SU-DHL-6 (cell line): ENCODE measurements around the gene NECAB2.

ENCODE experiments used
- H2AFZ ChIP-seq: fragments of 200-600 bp; sonication (generic); 2 replicates; pipeline ENCODE4 v1.6.1; 2014; ENCODE audit warnings: low read depth, mild to moderate bottlenecking, moderate library complexity, mixed read lengths, antibody characterized with exemption, low read length; ENCODE audit not compliant: severe bottlenecking
- H3F3A ChIP-seq: fragments of 200-600 bp; shearing (Covaris generic); 2 replicates; pipeline ENCODE4 v1.6.0; 2016; ENCODE audit warnings: antibody characterized with exemption, mild to moderate bottlenecking; ENCODE audit not compliant: insufficient read depth
- H3K27ac ChIP-seq: fragments of 200-600 bp; sonication (generic); 2 replicates; pipeline ENCODE4 v1.5.1; 2016; ENCODE audit warnings: low read depth, mild to moderate bottlenecking, low read length, moderate library complexity, mixed read lengths
- H3K27me3 ChIP-seq: fragments of 200-600 bp; sonication (generic), shearing (Covaris generic); 2 replicates; pipeline ENCODE4 v1.6.0; 2014; ENCODE audit warnings: mild to moderate bottlenecking, low read length
- H3K36me3 ChIP-seq: fragments of 200-600 bp; sonication (generic); 2 replicates; pipeline ENCODE4 v1.6.1; 2014; ENCODE audit warnings: mild to moderate bottlenecking, low read length, mixed read lengths
- H3K4me2 ChIP-seq: fragments of 300-600, 200-600 bp; shearing (Covaris generic), sonication (generic); 2 replicates; pipeline ENCODE4 v1.6.0; 2014; ENCODE audit warnings: low read length, low read depth, mild to moderate bottlenecking; ENCODE audit not compliant: poor library complexity, severe bottlenecking
- H3K4me3 ChIP-seq: fragments of 200-600 bp; sonication (generic); 2 replicates; pipeline ENCODE4 v1.5.1; 2014; ENCODE audit warnings: antibody characterized with exemption, low read length, mild to moderate bottlenecking, mixed read lengths; ENCODE audit not compliant: insufficient read depth, poor library complexity, severe bottlenecking
- H3K79me2 ChIP-seq: fragments of 200-600 bp; sonication (generic); 2 replicates; pipeline ENCODE4 v1.6.1; 2014; ENCODE audit warnings: mild to moderate bottlenecking, low read length, moderate library complexity; ENCODE audit not compliant: insufficient read depth
- H3K9ac ChIP-seq: fragments of 200-600 bp; sonication (generic); 2 replicates; pipeline ENCODE4 v1.7.0; 2014; ENCODE audit warnings: mild to moderate bottlenecking, low read length
- H3K9me2 ChIP-seq: fragments of 200-600 bp; sonication (generic); replicated peaks from 2 replicates; pipeline ENCODE4 v1.6.1; 2014; ENCODE audit warnings: low read length; ENCODE audit not compliant: insufficient read depth
- H3K9me3 ChIP-seq: fragments of 200-600 bp; sonication (generic); 2 replicates; pipeline ENCODE4 v1.6.1; 2014; ENCODE audit warnings: low read length, mixed read lengths; ENCODE audit not compliant: insufficient read depth
- H4K20me1 ChIP-seq: fragments of 200-600 bp; sonication (generic); 2 replicates; pipeline ENCODE4 v1.6.1; 2014; ENCODE audit warnings: low read depth, mild to moderate bottlenecking, antibody characterized with exemption, low read length, moderate library complexity, mixed read lengths
- CTCF ChIP-seq: fragments of 200-600 bp; sonication (generic); IDR thresholded peaks from one replicate; pipeline ENCODE4 v1.5.1; 2017; ENCODE audit warnings: antibody characterized with exemption, mild to moderate bottlenecking, low read length, moderate library complexity; ENCODE audit not compliant: insufficient read depth, poor library complexity, severe bottlenecking
- EZH2phosphoT487 ChIP-seq: fragments of 200-600 bp; sonication (generic), shearing (Covaris generic); conservative IDR thresholded peaks from 2 replicates; pipeline ENCODE4 v1.6.1; 2018; ENCODE audit warnings: mild to moderate bottlenecking, antibody characterized with exemption, low read length, moderate library complexity, mixed read lengths

NECAB2 gene

GRCh38 chr16:83959656-83960434, 8.2 kb upstream of the NECAB2 start:
- no peak overlapping the region for H2AFZ ChIP-seq
- H3K9ac ChIP-seq = no peak overlapping the region
- H3K27me3 ChIP-seq = no peaks in the 10 kb centered on the region
- TF ChIP-seq EZH2phosphoT487 (no peak), CTCF (no peak)
- no peak overlapping the region for H3K4me3 ChIP-seq
- no peaks in the 10 kb centered on the region for H3F3A ChIP-seq
- no peaks in the 10 kb centered on the region for H3K9me2 ChIP-seq
- H3K4me2 ChIP-seq = no peak overlapping the region
- no peaks in the 10 kb centered on the region for H3K79me2 ChIP-seq
- H3K9me3 ChIP-seq = no peaks in the 10 kb centered on the region
- H3K36me3 ChIP-seq = no peaks in the 10 kb centered on the region
- H4K20me1 ChIP-seq = no peaks in the 10 kb centered on the region
- no peak overlapping the region for H3K27ac ChIP-seq

GRCh38 chr16:83960521-83961249, 7.4 kb upstream of the NECAB2 start:
- no peak overlapping the region for H3K4me2 ChIP-seq
- TF ChIP-seq EZH2phosphoT487 (no peak), CTCF (no peak)
- no peak overlapping the region for H3K4me3 ChIP-seq
- H3K9ac ChIP-seq = no peak overlapping the region
- no peaks in the 10 kb centered on the region for H3K9me3 ChIP-seq
- no peaks in the 10 kb centered on the region for H3K27me3 ChIP-seq
- no peak overlapping the region for H3K27ac ChIP-seq
- H3F3A ChIP-seq = no peaks in the 10 kb centered on the region
- no peak overlapping the region for H2AFZ ChIP-seq
- H3K9me2 ChIP-seq = no peaks in the 10 kb centered on the region
- H3K36me3 ChIP-seq = no peaks in the 10 kb centered on the region
- no peaks in the 10 kb centered on the region for H3K79me2 ChIP-seq
- H4K20me1 ChIP-seq = no peaks in the 10 kb centered on the region

- Histone ChIP-seq H3F3A (no peaks in the 10 kb centered on the region), H3K4me3 (no peak overlapping the region), H3K27me3 (no peaks in the 10 kb centered on the region), H3K4me2 (no peak overlapping the region), H4K20me1 (no peaks in the 10 kb centered on the region), H3K9me3 (no peaks in the 10 kb centered on the region), H2AFZ (no peak overlapping the region), H3K9me2 (no peaks in the 10 kb centered on the region), H3K36me3 (no peaks in the 10 kb centered on the region), H3K79me2 (no peaks in the 10 kb centered on the region), H3K27ac (no peak overlapping the region), H3K9ac (no peak overlapping the region)
- TF ChIP-seq CTCF (no peak), EZH2phosphoT487 (no peak)
Measured at GRCh38 chr16:83961591-83961990, 6.5 kb upstream of the NECAB2 start.
